GM12872 (cell line): ENCODE measurements around the gene CTH.

ENCODE experiments used
- CTCF ChIP-seq: IDR thresholded peaks from 3 replicates; pipeline ENCODE4 v1.5.1; 2011; ENCODE audit warnings: low read depth, mild to moderate bottlenecking, low read length, moderate library complexity; ENCODE audit not compliant: insufficient read depth

CTH gene

GRCh38 chr1:70436622-70437251, 25.7 kb downstream of the CTH start:
- no peak for TF ChIP-seq CTCF

GRCh38 chr1:70438529-70438928, 27.5 kb downstream of the CTH start:
- TF ChIP-seq CTCF = no peak

- no peak for TF ChIP-seq CTCF
These were observed 29.7 kb downstream of the CTH start for GRCh38 chr1:70440642-70441391.

GRCh38 chr1:70441392-70442035, 30.4 kb downstream of the CTH start:
- no peak for TF ChIP-seq CTCF

GRCh38 chr1:70442490-70442889, 31.4 kb downstream of the CTH start:
- TF ChIP-seq CTCF = no peak

- no peak for TF ChIP-seq CTCF
These were observed 32.7 kb downstream of the CTH start for GRCh38 chr1:70443739-70444138.

- TF ChIP-seq CTCF = no peak
These were observed 38.0 kb downstream of the CTH start for GRCh38 chr1:70449049-70449448.
